COLO668 (cell line): ENCODE results near the gene PDE4D.

Experiments used
- DNase-seq: peaks from one replicate; lab custom pipeline; 2025; ENCODE audit not compliant: unreplicated experiment; lab: John Stamatoyannopoulos, UW

PDE4D gene

DNA sequence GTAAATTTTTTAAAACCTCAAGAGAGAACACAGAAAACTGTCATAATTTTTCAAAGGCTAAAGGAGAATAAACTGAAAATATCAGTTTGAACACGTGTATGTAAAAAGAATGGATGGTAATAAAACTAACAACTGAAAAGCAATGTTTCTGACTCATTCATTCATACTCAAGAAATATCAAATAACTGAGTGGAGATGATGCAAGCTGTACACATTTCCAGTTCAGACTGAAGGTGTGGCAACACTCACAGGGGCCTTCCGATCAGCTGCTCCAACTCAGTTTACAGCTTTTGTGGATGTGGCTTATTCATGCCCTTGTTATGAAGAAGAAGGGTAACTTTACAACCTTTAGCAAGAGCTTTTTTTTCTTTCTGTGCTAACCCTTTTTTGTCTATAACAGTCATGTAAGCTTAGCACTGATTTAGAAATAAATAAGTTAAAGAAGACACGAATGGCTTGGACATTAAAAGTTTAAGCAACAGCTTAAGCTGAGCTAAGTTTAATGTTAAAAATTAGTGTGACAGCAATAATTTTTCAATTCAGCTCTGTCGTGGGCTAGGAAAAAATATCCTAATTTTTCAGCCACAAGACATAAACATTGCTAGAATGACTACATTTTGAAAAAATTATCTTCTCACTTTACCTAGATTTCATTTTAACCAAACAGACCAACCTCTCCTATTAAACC is 857.1 kb downstream of the PDE4D start:
- DNase-seq = no peak

DNA sequence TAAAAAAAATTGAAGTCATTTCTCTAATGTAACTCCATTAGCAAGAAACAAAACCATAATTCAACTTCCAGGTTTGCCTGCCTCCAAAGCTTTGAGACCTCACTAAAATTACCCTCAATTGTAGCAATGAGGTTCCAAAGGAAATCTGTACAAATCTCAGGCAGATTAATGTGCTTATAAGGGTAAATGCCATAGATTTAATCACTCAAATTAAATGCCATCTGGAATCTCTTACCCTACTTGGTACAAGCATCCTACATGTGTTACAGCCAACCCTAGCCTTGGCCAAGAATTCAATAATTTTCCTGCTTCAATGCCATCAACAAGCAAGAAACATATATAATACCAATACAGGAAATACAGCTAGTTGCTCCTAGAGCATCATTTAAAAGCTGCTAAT is 857.8 kb downstream of the PDE4D start:
- DNase-seq = no peak

DNA sequence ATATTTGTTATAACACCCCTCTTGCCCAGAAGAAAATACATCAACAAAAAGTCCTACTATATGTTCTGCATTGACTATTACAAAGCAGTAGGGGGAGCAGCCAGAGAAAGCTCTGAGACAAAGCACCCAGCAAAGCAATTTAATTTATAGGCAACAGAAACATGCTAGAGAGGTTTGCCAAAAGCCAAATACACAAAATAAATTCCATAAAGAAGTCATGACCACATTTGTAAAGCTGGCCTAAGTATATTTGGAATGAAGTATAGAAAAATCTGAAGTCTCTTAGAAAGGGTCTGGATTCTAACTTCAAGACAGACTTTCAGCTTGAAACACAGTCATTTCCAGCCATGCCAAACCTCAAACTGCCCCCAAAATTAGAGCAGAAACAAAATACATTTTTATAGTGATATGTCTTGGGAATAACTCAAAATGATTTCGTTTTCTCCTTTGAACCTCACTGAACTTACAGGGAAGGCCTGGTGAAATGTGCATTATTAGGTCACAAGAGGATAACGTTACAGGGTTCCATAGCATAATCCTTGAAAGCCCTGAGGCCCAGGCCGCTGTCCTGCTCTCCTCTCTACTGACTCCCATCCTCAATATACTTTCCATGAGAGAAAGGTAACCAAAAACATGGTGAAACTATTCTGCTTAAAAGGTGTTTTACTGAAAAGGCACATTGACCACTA is 858.9 kb downstream of the PDE4D start:
- no peak for DNase-seq

- DNase-seq = no peak
Observed at GRCh38 chr5:59027145-59027907, 866.2 kb downstream of the PDE4D start.

DNA sequence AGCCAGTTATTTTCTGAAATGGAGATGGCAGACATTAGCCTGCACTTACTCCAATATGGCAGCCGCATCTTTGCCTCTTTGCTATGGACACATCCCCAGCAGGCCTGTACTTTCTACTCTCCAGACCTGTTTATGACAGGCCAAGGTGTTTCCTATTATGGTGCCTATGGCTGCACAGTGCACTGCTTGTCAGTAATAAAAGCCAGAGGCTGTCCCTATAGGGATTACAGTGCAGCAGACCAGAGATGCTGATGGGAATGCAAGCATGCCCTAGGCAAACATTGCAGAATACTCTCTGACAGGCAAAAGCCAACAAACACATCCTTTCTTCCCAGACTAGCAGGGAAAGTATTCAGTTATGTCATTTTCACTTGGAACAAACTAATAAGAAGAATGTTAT is 867.8 kb downstream of the PDE4D start:
- DNase-seq = no peak

- DNase-seq = peak; percentile 72
Observed at GRCh38 chr5:59021837-59022514, 871.5 kb downstream of the PDE4D start.

DNA sequence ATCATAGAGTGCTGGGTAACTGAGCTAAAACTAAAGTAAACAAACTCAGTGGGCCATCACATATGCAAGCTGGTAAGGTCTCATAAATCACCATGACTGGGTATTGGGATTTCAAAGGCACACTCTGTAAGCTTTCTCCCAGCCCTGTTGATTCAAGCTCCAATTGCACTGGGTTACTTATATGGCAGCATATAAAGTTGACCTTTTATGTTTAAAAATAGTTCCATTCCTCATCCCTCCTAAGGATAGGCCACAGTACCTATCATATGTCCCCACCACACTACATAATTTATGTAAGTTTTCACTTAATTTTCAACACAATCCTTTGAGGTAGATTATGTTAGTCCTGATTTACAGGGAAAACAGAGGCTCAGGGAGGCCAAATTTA is 872.2 kb downstream of the PDE4D start:
- DNase-seq = peak; percentile 45

- peak; percentile 15 for DNase-seq
Observed at GRCh38 chr5:59020611-59021285, 872.8 kb downstream of the PDE4D start.

GRCh38 chr5:59019078-59019477 is 874.4 kb downstream of the PDE4D start:
- DNase-seq = no peak

- no peak for DNase-seq
Observed at GRCh38 chr5:59016925-59017324, 876.6 kb downstream of the PDE4D start.

DNA sequence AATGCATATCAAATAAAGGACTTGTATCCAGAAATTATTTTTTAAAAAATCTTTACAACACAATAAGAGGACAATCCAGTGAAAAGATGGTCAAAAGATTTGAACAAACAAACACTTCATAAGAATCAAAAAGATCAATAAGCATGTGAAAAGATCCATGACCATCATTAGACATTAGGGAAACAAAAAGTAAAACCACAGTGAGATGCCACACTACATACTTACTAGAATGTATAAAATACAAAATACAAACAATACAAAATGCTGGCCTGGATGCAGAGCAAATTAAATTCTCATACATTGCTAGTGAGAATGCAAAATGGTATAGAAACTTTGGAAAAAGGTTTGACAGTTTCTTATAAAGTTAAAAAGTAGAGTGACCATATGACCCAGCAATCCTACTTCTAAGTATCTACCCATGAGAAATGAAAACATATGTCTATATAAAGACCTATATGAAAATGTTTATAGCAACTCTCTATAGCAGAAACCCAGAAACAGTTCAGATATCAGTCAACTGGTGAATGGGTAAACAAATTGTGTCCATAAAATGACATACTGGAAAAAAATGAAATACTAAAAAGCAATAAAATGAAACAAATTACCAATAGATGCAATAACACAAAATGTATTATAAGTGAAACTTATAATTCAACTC is 884.6 kb downstream of the PDE4D start:
- DNase-seq = no peak

GRCh38 chr5:59007460-59008063 is 886.0 kb downstream of the PDE4D start:
- no peak for DNase-seq

GRCh38 chr5:59005934-59006701 is 887.4 kb downstream of the PDE4D start:
- no peak for DNase-seq

DNA sequence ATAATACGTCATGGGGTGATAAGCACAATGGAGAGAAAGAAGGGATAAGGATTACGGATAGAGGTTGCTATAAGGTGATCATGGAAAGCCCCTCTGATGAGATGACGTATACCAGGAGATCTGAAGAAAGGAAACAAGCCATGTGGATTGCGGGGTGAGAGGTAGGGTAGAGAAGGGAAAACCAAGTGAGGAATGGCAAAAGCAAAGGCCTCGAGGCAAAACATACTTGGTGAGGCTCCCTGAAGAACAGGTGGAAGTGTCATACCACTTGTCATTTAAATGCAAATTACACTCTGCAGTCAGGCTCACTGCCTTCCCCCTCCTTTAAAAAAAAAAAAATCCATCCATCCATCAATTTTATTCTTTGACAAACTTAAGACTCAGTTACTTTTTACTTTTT is 889.9 kb downstream of the PDE4D start:
- DNase-seq = no peak

DNA sequence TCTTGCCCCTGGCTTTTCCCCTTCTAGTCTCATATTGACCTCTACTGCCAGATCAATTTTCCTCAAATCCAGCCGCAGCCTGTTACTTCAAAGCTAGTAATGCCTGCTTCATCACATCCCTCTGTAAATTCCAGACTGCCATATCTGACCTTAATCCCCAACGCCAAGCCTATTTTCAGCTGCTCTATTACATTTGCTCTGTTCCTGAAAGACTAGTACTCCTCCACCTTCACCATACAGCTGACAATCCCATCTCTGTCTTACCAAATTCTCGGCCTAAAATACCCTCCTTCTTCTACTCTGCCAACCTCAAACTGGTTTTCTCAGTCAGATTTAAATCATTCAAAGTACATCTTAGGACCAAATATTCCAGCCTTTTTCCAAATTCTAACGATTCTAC is 890.4 kb downstream of the PDE4D start:
- DNase-seq = no peak

GRCh38 chr5:59002162-59002825 is 891.2 kb downstream of the PDE4D start:
- DNase-seq = no peak

- DNase-seq = no peak
Observed at GRCh38 chr5:59001716-59002115, 891.8 kb downstream of the PDE4D start.

DNA sequence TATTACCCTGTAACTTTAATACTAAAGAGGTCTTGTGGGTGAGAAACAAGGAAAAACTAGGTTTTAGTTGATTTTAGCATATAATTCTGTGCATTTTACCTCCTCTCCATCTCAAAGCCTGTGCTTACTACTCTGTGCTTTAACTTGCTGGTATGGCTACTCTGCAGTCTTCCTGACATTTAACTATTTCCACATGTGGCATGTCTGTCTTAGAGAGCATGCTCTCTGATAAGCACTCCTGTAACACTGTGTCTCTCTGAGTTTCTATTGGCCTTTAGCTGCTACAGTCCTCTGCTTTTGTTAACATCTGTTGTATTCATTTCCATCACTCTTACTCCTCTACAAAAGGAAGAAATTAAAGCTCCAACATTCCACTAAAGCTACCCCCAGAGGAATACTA is 892.4 kb downstream of the PDE4D start:
- no peak for DNase-seq

GRCh38 chr5:59000211-59000610 is 893.3 kb downstream of the PDE4D start:
- no peak for DNase-seq
